ENCODE data around the gene SMARCC2.

The SMARCC2 gene

GRCh38 chr12:56152132-56152755 lies 37.0 kb downstream of the SMARCC2 start, which contains the start of gene MYL6B:
Gene MYL6B (plus strand): TSS chr12:56152587. CDS start chr12:56153919, 1,332 bp downstream.
- DNase-seq: peak; percentile 37 to 91 (median 83)

- peak in 4 of 14 donors; percentile 46 to 69 (median 56) for DNase-seq
Observed at GRCh38 chr12:56151672-56152131, 37.6 kb downstream of the SMARCC2 start.

- no peak for DNase-seq
Observed at GRCh38 chr12:56150563-56150962, 38.7 kb downstream of the SMARCC2 start.

- DNase-seq: no peak
Observed at GRCh38 chr12:56146492-56147460, 42.5 kb downstream of the SMARCC2 start.

GRCh38 chr12:56145217-56145616 lies 44.1 kb downstream of the SMARCC2 start:
- no peak for DNase-seq

- no peak for DNase-seq
Observed at GRCh38 chr12:56143870-56144269, 45.4 kb downstream of the SMARCC2 start.

GRCh38 chr12:56143217-56143616 lies 46.1 kb downstream of the SMARCC2 start:
- DNase-seq: no peak

GRCh38 chr12:56141946-56142784 lies 47.1 kb downstream of the SMARCC2 start:
- no peak for DNase-seq

GRCh38 chr12:56137853-56138571 lies 51.3 kb downstream of the SMARCC2 start:
- DNase-seq: no peak

- no peak for DNase-seq
Observed at GRCh38 chr12:56134897-56135296, 54.4 kb downstream of the SMARCC2 start.

- no peak for DNase-seq
Observed at GRCh38 chr12:56130876-56131275, 58.4 kb downstream of the SMARCC2 start.

- DNase-seq: no peak
Observed at GRCh38 chr12:56129942-56130495, 59.3 kb downstream of the SMARCC2 start.

GRCh38 chr12:56129206-56129941 lies 59.9 kb downstream of the SMARCC2 start:
- peak in 9 of 14 donors; percentile 10 to 44 (median 33) for DNase-seq

- DNase-seq: peak in 6 of 14 donors; percentile 27 to 45 (median 40)
Observed at GRCh38 chr12:56128670-56129205, 60.5 kb downstream of the SMARCC2 start.

GRCh38 chr12:56127888-56128669 lies 61.2 kb downstream of the SMARCC2 start, which contains the start of gene ESYT1:
Gene ESYT1 (plus strand): TSS chr12:56128267. CDS start chr12:56128320, 53 bp downstream.
- peak; percentile 51 to 100 (median 94) for DNase-seq

GRCh38 chr12:56127485-56127887 lies 61.8 kb downstream of the SMARCC2 start:
- no peak for DNase-seq

GRCh38 chr12:56126732-56127239 lies 62.5 kb downstream of the SMARCC2 start:
- no peak for DNase-seq

- DNase-seq: no peak
Observed at GRCh38 chr12:56124133-56124532, 65.2 kb downstream of the SMARCC2 start.

- DNase-seq: no peak
Observed at GRCh38 chr12:56122637-56123036, 66.6 kb downstream of the SMARCC2 start.
